Peyer's patch (tissue), 4 donors: ENCODE data around the gene RAD51D. TPM values are rescaled to one million over a fixed set of nuclear protein-coding genes. Genes with fewer than 3 reads are reported as not detected.

Experiments
- DNase-seq, 3 donors: peaks; one replicate each; pipeline ENCODE4 v3.0.0-alpha.2; 2017 to 2019
- H3K27ac ChIP-seq, 4 donors: fragments of 200-600 bp; sonication (generic); one replicate each; pipeline ENCODE4 v1.5.1; 2016 to 2019
- H3K27me3 ChIP-seq, 2 donors: fragments of 200-600 bp; sonication (generic); one replicate each; pipeline ENCODE4 v1.5.1; 2019
- H3K36me3 ChIP-seq, 3 donors: fragments of 200-600 bp; sonication (generic); one replicate each; pipeline ENCODE4 v1.5.1; 2016 to 2019
- H3K4me1 ChIP-seq, 4 donors: fragments of 200-600 bp; sonication (generic); one replicate each; pipeline ENCODE4 v1.5.1; 2016 to 2019
- H3K4me3 ChIP-seq, 4 donors: fragments of 200-600 bp; sonication (generic); 1 replicate in 3 of 4; 2 replicates in 1 of 4; pipeline ENCODE4 v1.5.1; 2016 to 2019; ENCODE audit warnings: mild to moderate bottlenecking in 1 of 4
- H3K9me3 ChIP-seq, 4 donors: fragments of 200-600 bp; sonication (generic); one replicate each; pipeline ENCODE4 v1.5.1; 2016 to 2019; ENCODE audit warnings: mild to moderate bottlenecking in 1 of 4
- POLR2A ChIP-seq, 2 donors: fragments of 450-650 bp; IDR thresholded peaks; one replicate each; pipeline ENCODE4 v1.5.1; 2017; ENCODE audit warnings: antibody characterized with exemption in 2 of 2, mild to moderate bottlenecking in 2 of 2, moderate library complexity in 2 of 2
- total RNA-seq, 4 donors: library from RNA; depleted of rRNA; stranded (reverse); fragments of >200 nt; gene quantifications; one replicate each; pipeline ENCODE4 v1.1.0, GENCODE V29; 2016
- TF ChIP-seq, protein P1 (sequence below), 6 experiments: fragments of 450-650 bp in 4 of 6; fragments of 200-600 bp in 2 of 6; sonication (generic) in 1 of 6; IDR thresholded peaks; one replicate each; pipeline ENCODE4 v1.5.1; 2017 to 2019; ENCODE audit warnings: antibody characterized with exemption in 6 of 6, mild to moderate bottlenecking in 3 of 6, moderate library complexity in 1 of 6

RAD51D gene
- total RNA-seq, 4 donors from 2014 or later, result 6.3 to 18.2 (median 14.7) TPM

DNA sequence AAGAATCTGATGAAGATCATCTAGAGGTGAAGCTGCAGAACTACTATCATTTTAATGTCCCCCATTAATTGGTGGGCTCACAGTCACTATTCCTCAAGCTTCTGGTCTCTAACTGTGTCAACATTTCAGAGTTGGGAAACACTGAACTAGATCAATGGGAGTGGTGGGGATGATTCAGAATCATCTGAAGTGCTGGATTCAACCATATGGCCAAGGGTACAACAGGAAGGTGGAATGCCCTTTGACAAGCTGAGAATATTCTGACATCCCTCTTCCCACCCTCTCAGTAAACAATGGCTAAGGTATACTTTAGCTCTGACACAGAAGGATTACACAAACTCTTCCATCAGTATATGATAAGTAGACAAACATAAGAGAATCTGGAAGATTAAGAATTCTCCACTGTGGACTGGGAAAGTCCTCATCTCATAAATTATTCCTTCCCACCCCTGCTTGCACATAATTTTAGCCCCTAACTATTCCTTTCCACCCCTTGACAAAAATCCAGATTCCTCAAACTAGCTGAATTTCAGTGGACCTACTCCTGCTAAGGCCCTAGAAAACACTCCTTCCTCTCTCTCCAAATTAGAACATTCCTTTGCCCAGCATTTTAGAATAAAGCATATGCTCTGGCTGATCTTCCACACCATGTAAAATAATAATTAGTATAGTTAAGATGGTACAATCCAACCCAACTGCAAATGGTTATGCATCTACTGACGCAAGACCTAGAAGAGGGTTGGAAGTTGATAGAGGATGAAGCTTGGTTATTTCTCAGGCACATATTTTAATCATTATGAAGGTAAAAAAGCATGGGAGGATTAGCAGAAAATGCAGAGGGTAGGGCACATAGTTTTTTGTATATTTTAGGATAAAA is 39.9 kb downstream of the RAD51D start:
- H3K27me3 ChIP-seq, result no peaks in the 10 kb centered on the region
- DNase-seq, result no peak
- no peak overlapping the region for H3K4me3 ChIP-seq
- no peak for TF ChIP-seq POLR2A (IDR thresholded peaks at IDR 0.05)
- TF ChIP-seq, protein P1, sequence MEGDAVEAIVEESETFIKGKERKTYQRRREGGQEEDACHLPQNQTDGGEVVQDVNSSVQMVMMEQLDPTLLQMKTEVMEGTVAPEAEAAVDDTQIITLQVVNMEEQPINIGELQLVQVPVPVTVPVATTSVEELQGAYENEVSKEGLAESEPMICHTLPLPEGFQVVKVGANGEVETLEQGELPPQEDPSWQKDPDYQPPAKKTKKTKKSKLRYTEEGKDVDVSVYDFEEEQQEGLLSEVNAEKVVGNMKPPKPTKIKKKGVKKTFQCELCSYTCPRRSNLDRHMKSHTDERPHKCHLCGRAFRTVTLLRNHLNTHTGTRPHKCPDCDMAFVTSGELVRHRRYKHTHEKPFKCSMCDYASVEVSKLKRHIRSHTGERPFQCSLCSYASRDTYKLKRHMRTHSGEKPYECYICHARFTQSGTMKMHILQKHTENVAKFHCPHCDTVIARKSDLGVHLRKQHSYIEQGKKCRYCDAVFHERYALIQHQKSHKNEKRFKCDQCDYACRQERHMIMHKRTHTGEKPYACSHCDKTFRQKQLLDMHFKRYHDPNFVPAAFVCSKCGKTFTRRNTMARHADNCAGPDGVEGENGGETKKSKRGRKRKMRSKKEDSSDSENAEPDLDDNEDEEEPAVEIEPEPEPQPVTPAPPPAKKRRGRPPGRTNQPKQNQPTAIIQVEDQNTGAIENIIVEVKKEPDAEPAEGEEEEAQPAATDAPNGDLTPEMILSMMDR (IDR thresholded peaks at IDR 0.05), result no peak
- H3K9me3 ChIP-seq, result no peaks in the 10 kb centered on the region
- H3K36me3 ChIP-seq, result no peaks in the 10 kb centered on the region
- H3K27ac ChIP-seq, result peak overlapping the region in 1 of 4 donors; percentile 27
- H3K4me1 ChIP-seq, result peaks cover 0 to 61% (median 14%) of the 10 kb centered on the region in 4 donors

DNA sequence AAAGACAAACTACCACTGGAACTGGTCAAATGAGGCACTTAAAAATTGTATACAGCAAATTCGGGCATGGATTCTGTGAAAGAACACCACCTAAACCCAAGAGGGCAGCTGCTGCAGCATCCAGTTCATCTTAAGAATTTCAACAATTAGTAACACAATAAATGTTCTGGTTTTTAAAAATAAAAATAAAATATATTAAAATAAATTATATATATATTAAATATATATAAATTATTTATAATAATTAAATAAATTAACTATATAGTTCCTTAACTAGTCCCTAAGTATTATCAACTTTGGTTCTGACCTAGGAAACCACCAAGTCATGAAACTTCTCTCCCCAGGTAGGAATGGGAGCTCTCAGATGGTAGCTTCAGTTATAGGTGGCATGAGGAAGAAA is 42.8 kb downstream of the RAD51D start:
- Histone ChIP-seq H3K4me3 (no peak overlapping the region), H3K4me1 (peaks cover 0 to 64% (median 12%) of the 10 kb centered on the region in 4 donors), H3K36me3 (no peaks in the 10 kb centered on the region), H3K9me3 (no peaks in the 10 kb centered on the region), H3K27me3 (no peaks in the 10 kb centered on the region), H3K27ac (peak overlapping the region in 1 of 4 donors; percentile 67)
- no peak for DNase-seq
- no peak for TF ChIP-seq POLR2A (IDR thresholded peaks at IDR 0.05)
- TF ChIP-seq, protein P1 (IDR thresholded peaks at IDR 0.05), result no peak

DNA sequence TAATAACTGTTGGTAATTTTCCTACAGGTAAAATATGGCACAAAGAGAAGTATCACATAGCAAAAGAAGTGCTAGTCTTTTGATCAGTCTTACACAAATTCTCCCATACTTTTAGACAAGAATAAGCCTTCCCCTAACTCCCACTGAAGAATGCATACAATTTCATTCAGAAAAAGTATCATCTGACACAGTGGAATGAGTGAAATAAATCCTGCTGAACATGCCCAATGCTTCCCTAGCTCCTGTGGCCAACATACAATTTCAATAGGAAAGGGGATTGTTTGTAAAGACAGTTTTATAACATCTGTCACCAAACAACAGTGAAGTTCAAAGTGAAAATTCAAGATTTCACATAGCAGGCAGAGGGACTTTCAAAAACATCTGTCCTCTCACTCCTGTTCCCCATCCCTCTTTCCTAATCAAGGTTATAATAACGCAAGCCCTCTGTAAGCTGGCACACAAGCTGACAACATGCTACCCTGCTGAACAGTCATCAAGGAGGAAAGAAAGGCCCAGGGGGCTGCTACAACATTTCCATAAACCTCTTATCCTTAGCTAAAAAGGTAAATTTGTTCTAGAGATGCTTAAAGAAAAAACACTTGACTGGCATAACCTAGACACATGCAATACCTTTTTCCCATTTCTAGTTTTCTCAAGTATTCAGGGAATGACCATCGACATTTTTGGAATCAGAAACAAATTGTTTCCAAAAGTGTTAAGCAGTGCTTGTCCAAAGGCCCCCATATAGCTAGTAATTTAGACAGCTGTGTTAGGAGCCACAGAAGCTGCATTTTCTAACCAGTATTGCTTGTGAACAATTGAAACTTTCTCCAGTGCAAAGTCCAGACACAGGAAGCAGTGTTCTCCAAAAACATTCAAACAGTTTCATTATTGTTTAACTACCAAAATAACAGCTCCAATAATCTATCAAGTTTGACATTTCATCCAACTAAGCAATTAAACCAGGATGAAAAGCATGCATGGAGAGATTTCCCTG is 44.7 kb downstream of the RAD51D start:
- Histone ChIP-seq H3K27ac (peak overlapping the region in 1 of 4 donors; percentile 22), H3K4me1 (peaks cover 0 to 52% (median 8%) of the 10 kb centered on the region in 4 donors), H3K9me3 (no peaks in the 10 kb centered on the region), H3K36me3 (no peaks in the 10 kb centered on the region), H3K27me3 (no peaks in the 10 kb centered on the region), H3K4me3 (peak overlapping the region in 1 of 4 donors; percentile 1)
- DNase-seq, result no peak
- no peak for TF ChIP-seq POLR2A (IDR thresholded peaks at IDR 0.05)
- TF ChIP-seq, protein P1 (IDR thresholded peaks at IDR 0.05), result no peak

DNA sequence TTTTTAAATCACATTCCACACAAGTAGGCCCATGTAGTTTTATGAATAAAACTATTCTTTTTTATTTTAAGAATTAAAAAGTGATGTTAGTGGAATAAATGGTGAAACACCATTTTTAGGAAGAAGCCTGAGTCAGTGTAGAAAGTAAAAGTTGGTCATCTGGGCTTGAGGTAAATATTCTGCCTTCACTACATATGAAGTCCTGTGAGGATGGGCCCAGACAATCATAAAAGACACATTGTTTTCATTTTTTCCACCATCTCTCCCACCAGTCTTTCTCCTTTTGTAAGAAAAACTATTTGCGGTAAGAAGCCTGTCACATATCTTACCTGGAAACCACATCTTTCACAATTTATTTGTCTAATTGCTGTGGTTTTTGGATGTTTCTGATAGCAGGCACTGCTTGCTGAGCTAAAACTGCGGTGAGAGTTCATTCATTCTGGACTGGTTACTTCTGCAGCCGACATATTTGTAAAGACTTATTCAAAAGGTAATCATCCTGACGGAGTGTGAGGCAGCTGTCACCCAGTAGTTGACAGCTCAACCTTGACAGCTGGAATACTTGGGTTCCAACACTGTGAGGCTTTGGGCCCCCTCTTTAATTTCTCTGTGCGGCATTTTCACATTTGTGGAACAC is 45.6 kb downstream of the RAD51D start:
- no peaks in the 10 kb centered on the region for H3K9me3 ChIP-seq
- no peak overlapping the region for H3K4me3 ChIP-seq
- H3K27ac ChIP-seq, result peak overlapping the region in 1 of 4 donors; percentile 22
- no peaks in the 10 kb centered on the region for H3K36me3 ChIP-seq
- TF ChIP-seq, protein P1 (IDR thresholded peaks at IDR 0.05), result no peak
- no peak for TF ChIP-seq POLR2A (IDR thresholded peaks at IDR 0.05)
- no peak for DNase-seq
- no peaks in the 10 kb centered on the region for H3K27me3 ChIP-seq
- peaks cover 0 to 57% (median 7%) of the 10 kb centered on the region in 4 donors for H3K4me1 ChIP-seq

DNA sequence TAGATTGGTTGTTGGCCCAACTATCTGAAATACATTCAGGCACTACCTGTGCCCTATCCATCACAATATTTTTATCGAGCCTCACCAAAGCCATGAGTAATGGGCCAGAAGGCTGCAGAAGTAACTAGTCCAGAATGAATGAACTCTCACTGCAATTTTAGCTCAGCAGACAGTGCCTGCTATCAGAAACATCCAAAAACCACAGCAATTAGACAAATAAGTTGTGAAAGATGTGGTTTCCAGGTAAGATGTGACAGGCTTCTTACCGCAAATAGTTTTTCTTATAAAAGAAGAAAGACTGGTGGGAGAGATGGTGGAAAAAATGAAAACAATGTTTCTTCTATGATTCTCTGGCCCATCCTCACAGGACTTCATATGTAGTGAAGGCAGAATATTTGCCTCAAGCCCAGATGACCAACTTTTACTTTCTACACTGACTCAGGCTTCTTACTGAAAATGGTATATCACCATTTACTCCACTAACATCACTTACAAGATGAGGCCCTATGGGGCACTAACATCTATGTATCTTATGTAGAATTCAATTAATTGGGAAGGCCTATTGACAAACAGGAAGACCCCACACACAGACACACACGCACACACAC is 46.4 kb downstream of the RAD51D start:
- TF ChIP-seq, protein P1 (IDR thresholded peaks at IDR 0.05), result no peak
- no peak for TF ChIP-seq POLR2A (IDR thresholded peaks at IDR 0.05)
- no peaks in the 10 kb centered on the region for H3K27me3 ChIP-seq
- H3K9me3 ChIP-seq, result no peaks in the 10 kb centered on the region
- no peak overlapping the region for H3K27ac ChIP-seq
- peaks cover 0 to 63% (median 7%) of the 10 kb centered on the region in 4 donors for H3K4me1 ChIP-seq
- H3K36me3 ChIP-seq, result no peaks in the 10 kb centered on the region
- H3K4me3 ChIP-seq, result no peak overlapping the region
- no peak for DNase-seq
